Left lobe of liver (tissue), 2 donors: ENCODE measurements around the gene GLT8D2. TPM values are rescaled to one million over a fixed set of nuclear protein-coding genes. Genes with fewer than 3 reads are reported as not detected.

Source experiments
- ATAC-seq: fragments of 200-7000 bp; cut with Tn5 transposase; one replicate; pipeline ENCODE4 v1.9.1; 2020; ENCODE audit warnings: mild to moderate bottlenecking, moderate library complexity
- DNase-seq: peaks from one replicate; pipeline ENCODE4 v3.0.0-alpha.2; 2020; ENCODE audit warnings: low spot score
- total RNA-seq: library from RNA; stranded (reverse); gene quantifications from one replicate; pipeline ENCODE4 v1.2.1, GENCODE V29; 2021
- donor health status: DM: no; HTN: no; CAD: no; lungs with moderate emphysema.
- donor health status: DM: no; HTN: yes; CAD: no.

Gene GLT8D2
- 0.43 TPM for total RNA-seq

GRCh38 chr12:104049903-104050356 is at the start of gene GLT8D2:
Gene GLT8D2, minus strand, starts transcription at chr12:104050187. Its CDS starts 30,539 bp downstream, at chr12:104019648.
- DNase-seq (no peak), ATAC-seq (peak; percentile 56)

GRCh38 chr12:104097954-104098353 is 48.0 kb upstream of the GLT8D2 start:
- ATAC-seq (peak; percentile 86), DNase-seq (no peak)

- ATAC-seq = no peak
These were observed 45.3 kb upstream of the GLT8D2 start for GRCh38 chr12:104095289-104095688.

GRCh38 chr12:104094284-104094683 is 44.3 kb upstream of the GLT8D2 start:
- ATAC-seq (no peak), DNase-seq (no peak)

More at GRCh38 chr12:104095289-104095688, 45.3 kb upstream of the GLT8D2 start:
- DNase-seq = no peak

- ATAC-seq (no peak), DNase-seq (no peak)
These were observed 41.1 kb upstream of the GLT8D2 start for GRCh38 chr12:104091136-104091535.

- ATAC-seq (no peak), DNase-seq (no peak)
These were observed 40.7 kb upstream of the GLT8D2 start for GRCh38 chr12:104090685-104091084.

GRCh38 chr12:104083769-104084475 is 33.9 kb upstream of the GLT8D2 start:
- ATAC-seq = no peak

GRCh38 chr12:104080764-104081163 is 30.8 kb upstream of the GLT8D2 start:
- no peak for DNase-seq
- no peak for ATAC-seq

More at GRCh38 chr12:104083769-104084475, 33.9 kb upstream of the GLT8D2 start:
- DNase-seq = no peak

- ATAC-seq = no peak
- no peak for DNase-seq
These were observed 29.0 kb upstream of the GLT8D2 start for GRCh38 chr12:104079024-104079423.

- DNase-seq = no peak
- ATAC-seq = no peak
These were observed 23.7 kb upstream of the GLT8D2 start for GRCh38 chr12:104073699-104074098.

GRCh38 chr12:104072099-104072498 is 22.1 kb upstream of the GLT8D2 start:
- no peak for ATAC-seq
- DNase-seq = no peak

GRCh38 chr12:104064842-104065427 is 14.9 kb upstream of the GLT8D2 start:
- ATAC-seq = peak; percentile 58

GRCh38 chr12:104064031-104064841 is 14.2 kb upstream of the GLT8D2 start, which contains the start of gene HCFC2:
Gene HCFC2, plus strand, starts transcription at chr12:104064531. Its CDS starts 30 bp downstream, at chr12:104064561.
- ATAC-seq (peak; percentile 95), DNase-seq (peak; percentile 94)

More at GRCh38 chr12:104064842-104065427, 14.9 kb upstream of the GLT8D2 start:
- DNase-seq = peak; percentile 58

GRCh38 chr12:104063712-104064030 is 13.7 kb upstream of the GLT8D2 start:
- DNase-seq = no peak

GRCh38 chr12:104060791-104061190 is 10.8 kb upstream of the GLT8D2 start:
- DNase-seq (no peak), ATAC-seq (no peak)

More at GRCh38 chr12:104063712-104064030, 13.7 kb upstream of the GLT8D2 start:
- peak; percentile 37 for ATAC-seq

- no peak for DNase-seq
- no peak for ATAC-seq
These were observed 10.0 kb upstream of the GLT8D2 start for GRCh38 chr12:104059963-104060362.

- DNase-seq (no peak), ATAC-seq (no peak)
These were observed 8.8 kb upstream of the GLT8D2 start for GRCh38 chr12:104058802-104059201.

GRCh38 chr12:104057771-104058197 is 7.8 kb upstream of the GLT8D2 start:
- DNase-seq (no peak), ATAC-seq (peak; percentile 43)

- ATAC-seq = peak; percentile 31
- no peak for DNase-seq
These were observed 6.5 kb upstream of the GLT8D2 start for GRCh38 chr12:104056419-104056972.

- DNase-seq (peak; percentile 96), ATAC-seq (peak; percentile 94)
These were observed 5.8 kb upstream of the GLT8D2 start for GRCh38 chr12:104055686-104056388.
